Spleen (tissue), 7 donors: ENCODE data around the gene CRACR2A.

Source experiments
- CTCF ChIP-seq, 11 experiments: fragments of 200-600 bp in 7 of 11; fragments of 450-650 bp in 4 of 11; sonication (generic) in 4 of 11; IDR thresholded peaks in 8 of 11; conservative IDR thresholded peaks in 3 of 11; 1 replicate in 7 of 11; 2 replicates in 4 of 11; pipeline versions ENCODE4 v1.4.0 to v1.8.0; 2016 to 2021; ENCODE audit warnings: antibody characterized with exemption in 11 of 11, inconsistent platforms in 4 of 11, mild to moderate bottlenecking in 1 of 11
- POLR2AphosphoS5 ChIP-seq, 3 donors: sonication (generic); formaldehyde crosslinking; IDR thresholded peaks; one replicate each; pipeline ENCODE4 v1.5.1; 2017; ENCODE audit warnings: antibody characterized with exemption in 3 of 3
- donor health status: DM: no; HTN: no; CAD: no; lungs with moderate emphysema.
- donor health status: DM: no; HTN: no; CAD: no.
- donor health status: DM: no; HTN: no; CAD: no.

DNA sequence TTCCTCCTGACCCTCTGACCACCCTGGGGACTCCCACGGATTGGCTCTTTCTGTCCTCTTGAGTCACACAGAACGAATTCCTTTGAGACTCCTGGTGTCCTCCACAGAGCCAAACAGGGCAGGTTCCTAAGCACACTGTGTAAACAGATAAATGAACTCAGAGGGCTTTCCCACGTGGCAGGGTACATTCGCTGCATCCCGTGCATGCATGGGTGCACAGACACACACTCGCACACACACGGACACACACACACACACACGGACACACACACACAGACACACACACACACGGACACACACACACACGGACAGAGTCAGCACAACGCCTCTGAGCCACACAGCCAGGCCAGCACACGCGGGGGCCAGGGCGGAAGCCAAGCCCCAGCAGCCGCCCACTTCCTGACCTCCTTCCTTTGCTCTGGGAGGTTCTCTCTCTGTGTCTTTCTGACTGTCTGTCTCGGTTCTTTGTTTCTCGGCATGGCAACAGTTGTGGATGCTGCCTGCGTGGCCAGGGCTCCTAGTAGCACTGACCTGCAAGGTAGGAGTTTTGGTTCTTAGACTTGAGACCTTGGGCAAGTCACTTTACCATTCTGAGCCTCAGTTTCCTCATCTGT, 706 bp downstream of the CRACR2A start:
- TF ChIP-seq CTCF (IDR thresholded peaks at IDR 0.05 in 8 of 11, conservative IDR thresholded peaks at IDR 0.05 in 3 of 11) (no peak), POLR2AphosphoS5 (IDR thresholded peaks at IDR 0.05) (peak; percentile 77 to 84 (median 80))
